ENCODE results near the gene TBX2.
"Not testable (repeated sequence)": the region's sequence is repeated elsewhere in the genome, so short reads cannot be mapped to it uniquely, and the experiment has no call there.

Gene TBX2

DNA sequence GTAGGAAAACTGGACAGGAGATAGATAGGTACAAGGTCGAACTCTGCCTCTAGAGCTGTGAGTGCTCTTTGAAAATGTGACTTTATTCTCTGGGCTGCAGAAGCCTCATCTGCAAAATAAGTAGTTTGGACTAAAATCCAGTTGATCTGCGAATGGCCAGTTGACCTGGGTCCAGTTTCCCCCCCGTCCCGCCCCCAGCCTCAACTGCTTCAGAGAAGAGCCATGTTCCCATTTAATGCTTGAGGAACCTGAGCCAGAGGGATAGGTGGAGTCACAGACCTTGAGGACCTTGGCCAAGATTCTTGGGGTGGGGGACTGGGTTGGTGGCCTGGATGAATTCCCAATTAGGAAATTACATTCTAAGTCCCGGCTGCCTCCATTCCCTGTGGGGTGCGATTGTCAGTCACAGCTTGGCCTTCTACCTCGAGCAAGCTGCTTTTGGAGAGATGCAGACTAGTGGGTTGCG lies 14.1 kb downstream of the TBX2 start:
- DNase-seq (ENCODE audit: low read depth) = no peak

DNA sequence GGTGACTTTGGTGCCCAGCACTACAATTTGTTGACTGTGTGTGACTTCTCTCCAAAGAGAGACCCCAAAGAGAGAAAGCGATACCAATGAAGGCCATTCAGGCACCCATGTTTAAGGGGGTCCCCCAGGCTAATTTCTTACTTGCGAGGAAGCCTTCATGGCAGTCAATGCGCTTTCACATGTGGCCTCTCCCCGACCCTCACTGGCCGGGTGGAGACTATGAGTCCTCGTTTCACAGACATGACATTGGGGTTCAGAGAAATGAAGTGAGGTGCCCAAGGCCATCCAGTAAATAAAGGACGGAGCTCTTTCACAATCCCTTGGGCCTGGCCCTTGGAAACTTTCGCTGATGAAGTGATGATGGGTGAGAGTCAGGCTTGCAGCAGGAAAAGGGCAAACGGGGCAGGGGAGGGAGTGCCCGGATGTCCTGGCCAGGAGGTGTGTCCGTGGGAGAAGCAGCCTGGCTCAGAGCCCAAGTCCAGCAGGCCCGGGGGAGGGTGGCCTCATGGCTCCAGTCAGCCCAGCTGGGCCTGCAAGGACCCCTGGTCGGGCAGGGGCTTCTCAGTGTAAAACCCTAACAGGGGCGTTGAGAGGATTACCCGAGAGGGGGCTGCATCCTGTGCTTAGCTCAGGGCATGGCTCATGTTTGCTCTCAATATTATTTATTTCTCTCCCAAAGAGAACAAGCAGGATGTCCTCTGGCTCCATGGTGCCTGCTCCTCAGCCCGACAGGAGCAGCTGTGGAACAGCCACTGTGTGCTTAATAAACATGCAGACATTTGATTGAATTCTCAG lies 14.7 kb downstream of the TBX2 start:
- no peak for DNase-seq (ENCODE audit: low read depth)

DNA sequence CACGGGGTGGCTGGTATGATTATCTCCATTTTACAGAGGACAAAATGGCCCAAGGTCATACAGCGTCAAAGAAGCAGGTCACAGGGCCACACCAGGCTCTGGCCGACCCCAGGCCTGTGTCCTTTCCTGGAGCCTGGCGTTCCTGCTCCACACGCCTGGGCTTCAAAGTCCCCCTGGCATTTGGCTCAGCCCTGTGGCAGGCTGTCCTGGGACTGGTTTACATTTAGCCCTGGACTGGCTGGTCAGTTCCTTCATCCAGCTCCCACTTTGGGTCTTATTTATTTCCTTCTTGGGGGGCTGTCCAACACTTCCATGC lies 15.3 kb downstream of the TBX2 start:
- DNase-seq (ENCODE audit: low read depth) = no peak

- no peak for DNase-seq (ENCODE audit: low read depth)
Measured at GRCh38 chr17:61415374-61416210, 15.9 kb downstream of the TBX2 start.

DNA sequence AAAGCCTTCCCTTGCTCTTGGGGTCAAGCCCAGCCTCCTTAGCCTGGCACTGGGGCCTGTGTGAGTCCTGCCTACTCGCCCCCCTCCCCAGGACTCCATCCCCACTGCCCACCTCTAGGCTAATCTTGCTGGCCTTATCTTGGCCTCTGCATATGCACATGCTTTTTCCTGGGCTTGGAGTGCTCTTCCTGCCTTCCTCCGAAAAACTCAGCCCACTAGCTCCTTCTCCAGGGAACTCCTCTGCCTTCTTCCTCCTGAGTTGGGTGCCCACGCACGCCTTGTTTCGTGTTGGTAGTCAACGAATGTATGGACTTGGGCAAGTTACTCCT lies 16.5 kb downstream of the TBX2 start:
- no peak for DNase-seq (ENCODE audit: low read depth)

- DNase-seq (ENCODE audit: low read depth) = no peak
Measured at GRCh38 chr17:61416540-61417363, 17.1 kb downstream of the TBX2 start.

DNA sequence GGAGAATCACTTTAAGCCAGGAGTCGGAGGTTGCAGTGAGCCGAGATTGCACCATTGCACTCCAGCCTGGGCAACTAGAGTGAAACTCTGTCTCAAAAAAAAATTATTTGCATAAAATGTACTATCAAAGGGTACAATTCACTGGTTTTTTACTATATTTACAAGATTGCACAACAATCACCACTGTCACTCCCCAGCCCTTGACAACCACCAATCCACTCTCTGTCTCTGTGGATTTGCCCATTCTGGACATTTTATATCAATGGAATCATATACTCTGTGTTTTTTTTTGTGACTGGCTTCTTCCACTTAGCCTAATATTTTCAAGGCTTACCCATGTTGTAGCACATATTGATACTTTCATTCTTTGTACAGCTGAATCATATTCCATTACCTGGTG lies 18.8 kb downstream of the TBX2 start:
- DNase-seq (ENCODE audit: low read depth) = no peak

DNA sequence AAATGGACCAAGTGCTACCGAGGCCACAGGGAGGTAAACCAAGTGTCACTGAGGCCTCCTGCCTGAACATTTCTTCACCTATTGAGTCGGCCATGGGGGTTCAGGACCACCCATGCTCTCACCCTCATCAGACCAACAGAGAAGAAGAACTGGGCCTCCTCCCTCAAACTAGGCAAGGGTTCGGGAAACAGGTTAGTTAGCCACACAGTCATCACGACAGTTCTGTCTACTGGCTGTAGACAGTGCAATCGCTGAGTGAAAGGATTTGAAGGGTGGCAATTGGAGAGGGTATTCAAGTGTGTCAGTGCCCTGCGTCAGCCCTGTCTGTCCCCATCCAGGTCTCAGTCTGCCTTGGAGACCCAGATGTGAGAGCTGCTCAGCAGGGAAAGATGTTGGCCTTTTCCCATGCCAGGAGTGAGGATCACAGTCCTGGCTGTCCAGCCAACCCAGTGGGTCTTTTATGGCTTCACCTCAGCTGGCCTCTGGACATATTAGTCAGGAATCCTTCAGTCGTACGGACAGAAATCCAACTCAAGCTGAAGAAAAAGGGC lies 19.9 kb downstream of the TBX2 start:
- DNase-seq (ENCODE audit: low read depth) = no peak

DNA sequence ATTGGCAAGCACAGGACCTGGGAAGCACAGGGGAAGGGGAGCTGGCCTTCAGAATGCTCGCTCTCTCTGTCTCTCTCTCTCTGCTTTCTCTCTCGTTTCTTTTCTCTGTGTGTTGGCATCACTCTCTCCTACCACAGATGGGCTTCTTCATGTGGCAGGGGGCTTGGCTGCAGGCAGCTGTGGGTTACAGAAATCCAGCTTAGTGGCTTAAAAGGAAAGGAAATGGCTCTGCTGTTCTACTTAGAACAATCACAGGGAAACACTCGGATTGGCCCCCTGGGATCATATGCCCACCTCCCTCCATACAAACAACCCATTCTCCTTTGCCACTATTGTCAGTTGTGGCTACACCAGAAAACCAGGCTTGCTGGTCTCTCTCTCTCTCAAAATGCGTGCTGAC lies 20.4 kb downstream of the TBX2 start:
- no peak for DNase-seq (ENCODE audit: low read depth)

DNA sequence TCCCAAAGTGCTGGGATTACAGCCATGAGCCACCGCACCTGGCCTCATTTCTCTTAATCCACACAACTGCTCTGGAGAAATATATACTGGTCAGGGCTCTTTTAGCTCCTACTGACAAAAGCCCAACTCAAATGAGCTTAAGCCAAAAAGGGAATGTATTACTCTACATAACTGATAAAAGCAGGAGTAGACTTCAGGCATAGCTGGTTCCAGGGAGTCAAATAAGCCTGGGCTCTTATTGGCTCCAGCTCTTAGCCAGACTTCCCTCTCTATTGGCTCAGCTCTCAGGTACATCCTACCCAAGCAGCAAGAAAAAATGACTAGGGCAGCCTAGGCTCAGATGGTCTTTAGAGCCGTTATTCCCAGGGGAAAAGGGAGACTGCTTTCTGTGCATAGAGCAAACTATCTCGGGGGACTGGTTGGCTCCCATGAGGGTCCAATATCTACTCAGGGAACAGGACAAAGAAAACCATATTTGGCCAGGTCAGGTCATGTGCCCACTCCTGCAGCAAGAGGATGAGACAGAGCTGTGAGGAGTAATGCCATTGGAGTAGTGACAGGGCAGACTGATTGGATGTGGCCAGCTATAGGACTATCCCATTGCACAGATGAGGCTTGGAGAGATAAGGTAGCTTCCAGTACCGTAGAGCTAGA lies 21.2 kb downstream of the TBX2 start:
- no peak for DNase-seq (ENCODE audit: low read depth)

- no peak for DNase-seq (ENCODE audit: low read depth)
Measured at GRCh38 chr17:61421460-61421859, 21.8 kb downstream of the TBX2 start.

- no peak for DNase-seq (ENCODE audit: low read depth)
Measured at GRCh38 chr17:61422116-61422799, 22.6 kb downstream of the TBX2 start.

- no peak for DNase-seq (ENCODE audit: low read depth)
Measured at GRCh38 chr17:61422869-61423268, 23.2 kb downstream of the TBX2 start.

DNA sequence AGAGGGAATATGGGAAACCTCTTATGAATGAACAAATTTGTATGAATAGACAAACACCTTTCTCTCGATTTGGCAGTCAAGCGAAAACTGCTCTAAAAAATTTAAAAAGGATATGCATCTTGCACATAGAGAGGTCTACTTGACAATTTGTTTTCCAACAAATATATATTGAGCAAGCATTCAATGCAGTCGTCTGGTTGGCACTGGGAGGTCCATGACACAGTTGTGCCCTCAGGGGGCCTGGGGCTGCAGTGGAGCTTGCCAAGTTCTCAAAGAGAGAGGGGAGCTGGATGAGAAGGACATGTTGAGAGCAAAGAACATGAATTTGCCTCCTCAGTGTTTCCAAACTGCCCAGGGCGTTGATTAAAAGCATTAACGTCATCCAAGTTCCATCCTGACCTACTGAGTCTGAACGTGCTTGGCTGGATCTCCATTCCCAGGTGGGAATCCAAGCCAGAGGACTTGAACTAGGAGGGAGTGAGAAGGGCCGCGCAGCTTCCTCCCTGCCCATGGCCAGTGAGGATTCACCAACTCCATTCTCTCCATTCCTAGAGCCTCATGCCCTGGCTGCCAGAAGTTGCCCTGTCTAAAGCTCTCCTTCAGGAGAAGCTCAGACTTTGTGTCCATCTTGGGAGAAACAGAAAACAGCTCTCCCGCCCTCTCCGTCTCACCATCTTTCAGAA lies 24.5 kb downstream of the TBX2 start:
- no peak for DNase-seq (ENCODE audit: low read depth)

DNA sequence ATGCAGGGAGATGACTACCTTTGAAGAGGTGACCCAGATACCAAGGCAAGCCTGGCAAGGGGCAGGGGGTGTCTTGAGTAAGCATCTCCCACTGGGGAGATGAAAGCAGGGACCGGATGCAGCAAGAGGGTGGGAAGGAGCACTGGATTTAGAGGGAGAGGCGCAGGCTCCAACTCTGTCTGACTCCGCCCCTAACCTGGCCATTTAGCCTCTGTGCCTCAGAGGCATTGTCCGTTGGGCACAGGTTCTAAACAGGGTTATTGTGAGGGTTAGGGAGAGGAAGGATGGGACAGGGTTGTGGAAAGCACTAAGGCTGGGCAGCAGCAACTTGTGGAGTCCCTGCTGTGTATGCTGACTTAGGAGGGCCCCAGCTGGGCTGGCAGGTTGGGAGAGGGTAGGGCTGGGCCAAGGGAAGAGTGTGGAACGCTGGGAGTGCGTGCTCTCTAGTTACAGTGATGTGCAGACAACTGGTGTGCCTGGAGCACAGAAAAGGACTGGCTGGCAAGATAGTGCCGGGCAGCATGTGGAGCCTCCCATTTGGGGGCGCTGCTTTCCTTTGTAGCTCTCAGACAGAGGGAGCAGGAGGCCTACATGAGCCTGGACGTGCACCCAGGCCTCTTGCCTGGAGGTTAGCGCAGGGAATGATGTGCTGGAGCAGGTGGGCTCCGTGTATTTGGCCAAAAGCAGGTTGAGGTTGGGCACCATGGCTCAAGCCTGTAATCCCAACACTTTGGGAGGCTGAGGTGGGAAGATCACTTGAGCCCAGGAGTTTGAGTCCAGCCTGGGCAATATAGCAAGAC lies 26.2 kb downstream of the TBX2 start:
- no peak for DNase-seq (ENCODE audit: low read depth)

GRCh38 chr17:61426482-61427304 lies 27.1 kb downstream of the TBX2 start:
- no peak for DNase-seq (ENCODE audit: low read depth)

- DNase-seq (ENCODE audit: low read depth) = no peak
Measured at GRCh38 chr17:61427567-61427966, 27.9 kb downstream of the TBX2 start.

GRCh38 chr17:61429274-61429673 lies 29.6 kb downstream of the TBX2 start:
- no peak for DNase-seq (ENCODE audit: low read depth)

- not testable (repeated sequence) for DNase-seq (ENCODE audit: low read depth)
Measured at GRCh38 chr17:61429831-61430230, 30.2 kb downstream of the TBX2 start.

All from activated gamma-delta T cell treated with anti-CD3 and anti-CD28 coated beads, Interleukin-2, amount 50 U/mL, for 16 hours (primary cell).